HepG2 (cell line): ENCODE data around the gene ABCG2. TPM values are rescaled to one million over a fixed set of nuclear protein-coding genes. Genes with fewer than 3 reads are reported as not detected.

Experiments
- ATAC-seq: fragments of 200-7000 bp; cut with Tn5 transposase; 3 replicates; pipeline ENCODE4 v1.9.1; 2020; ENCODE audit warnings: mild to moderate bottlenecking, moderate library complexity
- BruUV-seq: library from RNA; stranded (reverse); fragments of 400-500 nt; replicated peaks from 2 replicates; lab custom pipeline; 2021; lab: Mats Ljungman, UMichigan
- CTCF ChIA-PET: fragments of 300-600 bp; formaldehyde crosslinking; extraction: SDS; loops from one replicate; lab custom pipeline; 2021; ENCODE audit warnings: low total read pairs, inconsistent platforms, low intra/inter-chr PET ratio; lab: Yijun Ruan, JAX
- POLR2A ChIA-PET: fragments of 350-600 bp; sonication (Branson Sonifier 250); formaldehyde crosslinking; loops from one replicate; lab custom pipeline; 2020; ENCODE audit warnings: antibody characterized with exemption, inconsistent platforms; lab: Yijun Ruan, JAX
- DNase-seq: peaks from one replicate; pipeline ENCODE4 v3.0.0-alpha.2; 2015; ENCODE audit warnings: low spot score
- FAIRE-seq: peaks from 3 replicates; lab custom pipeline; 2011; peaks lifted over from hg19 to GRCh38; lab: Jason Lieb, UNC
- H2AFZ ChIP-seq: one replicate; pipeline ENCODE4 v1.6.1; 2011; ENCODE audit warnings: low read length, inconsistent platforms
- H3K27ac ChIP-seq: fragments of 300-600 bp; 3 replicates; pipeline ENCODE4 v1.8.0; 2011; ENCODE audit warnings: mixed run types, mild to moderate bottlenecking, mixed read lengths, low read length, inconsistent platforms; ENCODE audit not compliant: insufficient read depth; ENCODE audit errors: extremely low read length
- H3K27me3 ChIP-seq, 2 experiments: fragments of 200-600 bp in 1 of 2; 2 replicates in 1 of 2; 3 replicates in 1 of 2; pipeline versions ENCODE4 v1.6.0 to v1.8.0; 2011; ENCODE audit warnings: low read length in 2 of 2, mild to moderate bottlenecking in 2 of 2, moderate library complexity in 2 of 2, inconsistent platforms in 1 of 2; ENCODE audit not compliant: insufficient read depth in 2 of 2, control insufficient read depth in 1 of 2
- H3K36me3 ChIP-seq, 2 experiments: fragments of 200-600 bp in 1 of 2; replicated peaks in 1 of 2; 2 replicates in 1 of 2; 3 replicates in 1 of 2; pipeline versions ENCODE4 v1.5.1 to v1.8.0; 2011; ENCODE audit warnings: low read length in 2 of 2, inconsistent platforms in 1 of 2; ENCODE audit not compliant: insufficient read depth in 2 of 2, control insufficient read depth in 1 of 2
- H3K4me1 ChIP-seq: 2 replicates; pipeline ENCODE4 v1.5.1; 2012; ENCODE audit warnings: low read length, inconsistent platforms; ENCODE audit not compliant: insufficient read depth
- H3K4me2 ChIP-seq: 2 replicates; pipeline ENCODE4 v1.6.0; 2011; ENCODE audit warnings: low read depth, low read length, inconsistent platforms
- H3K4me3 ChIP-seq, 3 experiments: fragments of 200-600 bp in 1 of 3; sonication (generic), shearing (Covaris generic) in 1 of 3; replicated peaks in 1 of 3; 2 replicates each; pipeline ENCODE4 v1.5.1; 2011 to 2016; ENCODE audit warnings: low read length in 3 of 3, inconsistent platforms in 2 of 3, low read depth in 2 of 3, mild to moderate bottlenecking in 2 of 3, control low read depth in 1 of 3, mixed read lengths in 1 of 3; ENCODE audit not compliant: insufficient read depth in 1 of 3
- H3K79me2 ChIP-seq: one replicate; pipeline ENCODE4 v1.6.1; 2011; ENCODE audit warnings: low read length, inconsistent platforms; ENCODE audit not compliant: insufficient read depth
- H3K9ac ChIP-seq: 2 replicates; pipeline ENCODE4 v1.6.0; 2011; ENCODE audit warnings: mild to moderate bottlenecking, low read depth, low read length, inconsistent platforms; ENCODE audit not compliant: insufficient read depth
- H3K9me3 ChIP-seq: 2 replicates; pipeline ENCODE4 v1.5.1; 2012; ENCODE audit warnings: mild to moderate bottlenecking, low read length
- H4K20me1 ChIP-seq: 2 replicates; pipeline ENCODE4 v1.6.0; 2011; ENCODE audit warnings: inconsistent platforms, mild to moderate bottlenecking, low read length, moderate library complexity; ENCODE audit not compliant: insufficient read depth
- CEBPG ChIP-seq: IDR thresholded peaks from 2 replicates; pipeline ENCODE4 v1.6.1; 2016
- FOXO4 ChIP-seq: sonication (generic); formaldehyde crosslinking; conservative IDR thresholded peaks from 2 replicates; pipeline ENCODE4 v1.8.1; 2023; ENCODE audit warnings: missing genetic modification reagents
- MTA3 ChIP-seq: sonication (generic); formaldehyde crosslinking; IDR thresholded peaks from 2 replicates; pipeline ENCODE4 v1.4.0; 2020; ENCODE audit warnings: missing genetic modification reagents
- TCF12 ChIP-seq, 2 experiments: fragments of 450-650 bp in 1 of 2; sonication (generic) in 1 of 2; formaldehyde crosslinking in 1 of 2; IDR thresholded peaks; 2 replicates each; pipeline versions ENCODE4 v1.6.1 to v1.8.0; 2017 to 2022; ENCODE audit warnings: antibody characterized with exemption in 1 of 2, mild to moderate bottlenecking in 1 of 2, missing genetic modification reagents in 1 of 2, moderate library complexity in 1 of 2
- YEATS2 ChIP-seq: sonication (generic); formaldehyde crosslinking; IDR thresholded peaks from 2 replicates; pipeline ENCODE4 v1.4.0; 2020; ENCODE audit warnings: missing genetic modification reagents, borderline replicate concordance
- ZMYM3 ChIP-seq: sonication (generic); formaldehyde crosslinking; IDR thresholded peaks from 2 replicates; pipeline ENCODE4 v1.5.1; 2020; ENCODE audit warnings: mild to moderate bottlenecking, missing genetic modification reagents
- ZNF609 ChIP-seq: sonication (generic); formaldehyde crosslinking; IDR thresholded peaks from 2 replicates; pipeline ENCODE4 v1.4.0; 2020; ENCODE audit warnings: mild to moderate bottlenecking, missing genetic modification reagents, borderline replicate concordance
- ZNF615 ChIP-seq: sonication (generic); formaldehyde crosslinking; IDR thresholded peaks from 2 replicates; pipeline ENCODE4 v1.5.0; 2020; ENCODE audit warnings: mild to moderate bottlenecking, missing genetic modification reagents, borderline replicate concordance
- ZNF770 ChIP-seq: sonication (generic); formaldehyde crosslinking; IDR thresholded peaks from 2 replicates; pipeline ENCODE4 v1.5.0; 2020; ENCODE audit warnings: mild to moderate bottlenecking, missing genetic modification reagents
- WGBS: methylation state at CpG from one replicate; pipeline ENCODE4 v1.1.6; 2017; ENCODE audit warnings: low lambda C conversion rate; 5-methylcytosine and 5-hydroxymethylcytosine counted together
- in situ Hi-C: cut with HindIII; loops from 2 replicates; pipeline ENCODE4 v1.10.0; 2017; ENCODE audit warnings: low pct_unique_long_range_greater_than_20kb; ENCODE audit not compliant: extremely low pct_ligation_motif_present
- intact Hi-C: fragments of 100-400 bp; cut with micrococcal nuclease; formaldehyde crosslinking; loops from one replicate; pipeline ENCODE4 v1.10.0; 2022; ENCODE audit not compliant: unreplicated experiment
- polyA plus RNA-seq, 8 experiments: library from polyadenylated mRNA; depleted of rRNA in 3 of 8; stranded (reverse) in 7 of 8; unstranded in 1 of 8; fragments of >200 nt; fragmentation: Illumina TruSeq in 4 of 8; extraction: Trizol in 4 of 8; gene quantifications; 2 replicates each; pipeline versions ENCODE4 v1.2.1 to v1.2.3, GENCODE V29; 2011 to 2016; ENCODE audit warnings: low read depth in 4 of 8, missing spikeins in 1 of 8, mixed read lengths in 1 of 8; ENCODE audit not compliant: insufficient read depth in 1 of 8
- total RNA-seq, 5 experiments: library from RNA; depleted of rRNA; stranded (reverse); fragments of >200 nt; fragmentation: Illumina TruSeq; extraction: Trizol; gene quantifications; 2 replicates each; pipeline ENCODE4 v1.2.3, GENCODE V29; 2016; ENCODE audit warnings: low read depth in 1 of 5

The ABCG2 gene
- total and polyA plus RNA-seq, 2 of the 13 experiments (the other 11 are each of a cell fraction or from before 2014, with no cell fraction given) = 10.0 to 15.7 TPM

- TF ChIP-seq FOXO4 (CRISPR knock-in tag) = no peak
- TF ChIP-seq MTA3 (CRISPR knock-in tag) = no peak
- TF ChIP-seq YEATS2 = no peak
- TF ChIP-seq ZNF615 (CRISPR knock-in tag) = no peak
- TF ChIP-seq, all 625 proteins: peak for 0
Measured at GRCh38 chr4:88189418-88189738, 30.9 kb upstream of the ABCG2 start (continued).

- H3K27ac ChIP-seq = no peak overlapping the region
- H3K36me3 ChIP-seq = no peaks in the 10 kb centered on the region
- H3K9ac ChIP-seq = no peak overlapping the region
- DNase-seq (no peak), ATAC-seq (no peak), FAIRE-seq (no peak)
- no peaks in the 10 kb centered on the region for H4K20me1 ChIP-seq
- ChIA-PET POLR2A (interaction anchor here (0.6 kb wide), 1 partner anchor 9 kb away, joined by 3 read pairs; no protein-coding TSS in a partner anchor), CTCF (no interaction called here)
- H3K4me2 ChIP-seq = no peak overlapping the region
- peaks cover 33% of the 10 kb centered on the region for H3K4me1 ChIP-seq
- H3K79me2 ChIP-seq = no peaks in the 10 kb centered on the region
- peaks cover 0 to 1% of the 10 kb centered on the region in 2 experiments; a peak in 2 of 5 replicates for H3K27me3 ChIP-seq
- 68% methylated on average over 6 of the region's 6 CpGs for WGBS
- in situ Hi-C loops = no loop called here
- intact Hi-C loops = no loop called here
- TF ChIP-seq ZMYM3 (CRISPR knock-in tag) = peak; percentile 19; the same call in 1 of the 2 replicates
- TF ChIP-seq ZNF609 = no peak
- TF ChIP-seq CEBPG (CRISPR knock-in tag) = peak; percentile 39; the same call in 1 of the 2 replicates
- TF ChIP-seq ZNF770 = peak; percentile 91
- no peak for TF ChIP-seq TCF12 (IDR thresholded peaks at IDR 0.05)
- no peak for TF ChIP-seq TCF12 (CRISPR knock-in tag; IDR thresholded peaks at IDR 0.05)
- no peaks in the 10 kb centered on the region for H3K9me3 ChIP-seq
- no TSS peak for BruUV-seq
- no peak overlapping the region for H3K4me3 ChIP-seq
- H2AFZ ChIP-seq = no peak overlapping the region
Measured at GRCh38 chr4:88188738-88189417, 30.4 kb upstream of the ABCG2 start.
